ENCODE measurements around the gene ITPRIPL1.
"Not testable (repeated sequence)": the region's sequence is repeated elsewhere in the genome, so short reads cannot be mapped to it uniquely, and the experiment has no call there.

Gene ITPRIPL1, protein sequence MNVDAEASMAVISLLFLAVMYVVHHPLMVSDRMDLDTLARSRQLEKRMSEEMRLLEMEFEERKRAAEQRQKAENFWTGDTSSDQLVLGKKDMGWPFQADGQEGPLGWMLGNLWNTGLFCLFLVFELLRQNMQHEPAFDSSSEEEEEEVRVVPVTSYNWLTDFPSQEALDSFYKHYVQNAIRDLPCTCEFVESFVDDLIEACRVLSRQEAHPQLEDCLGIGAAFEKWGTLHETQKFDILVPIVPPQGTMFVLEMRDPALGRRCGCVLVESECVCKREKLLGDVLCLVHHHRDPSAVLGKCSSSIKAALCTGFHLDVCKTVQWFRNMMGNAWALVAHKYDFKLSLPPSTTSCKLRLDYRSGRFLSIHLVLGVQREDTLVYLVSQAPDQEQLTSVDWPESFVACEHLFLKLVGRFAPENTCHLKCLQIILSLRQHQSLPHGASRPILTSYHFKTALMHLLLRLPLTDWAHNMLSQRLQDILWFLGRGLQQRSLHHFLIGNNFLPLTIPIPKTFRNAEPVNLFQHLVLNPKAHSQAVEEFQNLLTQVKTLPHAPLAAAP

DNA sequence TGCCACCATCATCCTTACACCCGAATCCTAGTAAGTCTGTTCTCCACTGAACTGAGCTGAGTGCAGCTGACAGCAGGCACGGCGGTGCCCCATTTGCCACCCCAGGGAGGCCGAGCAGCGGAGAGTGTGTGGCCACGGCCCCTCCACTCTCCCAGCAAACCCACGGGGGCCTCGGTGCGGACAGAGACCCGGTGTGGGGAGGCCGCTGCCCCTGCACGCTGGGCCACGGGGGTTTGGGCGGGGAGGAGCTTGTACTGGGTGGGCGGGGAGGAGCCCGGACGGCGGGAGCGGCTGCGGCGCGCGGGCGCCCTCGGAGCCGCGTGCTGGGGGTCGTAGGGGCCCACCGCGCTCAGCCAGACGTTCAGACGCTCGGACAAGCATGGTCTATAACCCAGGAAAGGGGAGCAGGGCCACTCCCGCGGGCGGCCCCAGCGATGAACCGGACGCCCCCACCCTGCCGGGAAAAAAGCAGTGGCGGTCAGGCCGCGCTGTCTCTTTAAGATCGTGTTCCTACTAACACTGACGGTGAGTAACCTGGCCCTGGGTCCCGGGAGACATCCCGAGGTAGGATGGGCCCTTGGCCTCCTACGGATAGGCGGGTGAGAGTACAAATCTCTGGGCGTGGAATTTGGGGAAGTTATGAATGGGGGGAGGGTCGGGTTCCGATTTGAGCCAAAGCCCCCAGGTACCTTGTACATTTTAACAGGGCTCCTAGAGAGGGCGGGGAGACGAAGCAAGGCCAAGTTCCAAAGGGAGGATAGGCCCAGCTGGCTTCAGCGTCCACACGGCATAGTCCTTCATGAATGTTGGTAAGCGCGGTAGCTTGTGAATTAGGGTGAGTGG, at the start of gene ITPRIPL1:
Gene ITPRIPL1 (plus strand): TSS at position 277 of the 843 bp plus-strand sequence. CDS start 523 bp downstream, at position 800.
- no peak for DNase-seq

DNA sequence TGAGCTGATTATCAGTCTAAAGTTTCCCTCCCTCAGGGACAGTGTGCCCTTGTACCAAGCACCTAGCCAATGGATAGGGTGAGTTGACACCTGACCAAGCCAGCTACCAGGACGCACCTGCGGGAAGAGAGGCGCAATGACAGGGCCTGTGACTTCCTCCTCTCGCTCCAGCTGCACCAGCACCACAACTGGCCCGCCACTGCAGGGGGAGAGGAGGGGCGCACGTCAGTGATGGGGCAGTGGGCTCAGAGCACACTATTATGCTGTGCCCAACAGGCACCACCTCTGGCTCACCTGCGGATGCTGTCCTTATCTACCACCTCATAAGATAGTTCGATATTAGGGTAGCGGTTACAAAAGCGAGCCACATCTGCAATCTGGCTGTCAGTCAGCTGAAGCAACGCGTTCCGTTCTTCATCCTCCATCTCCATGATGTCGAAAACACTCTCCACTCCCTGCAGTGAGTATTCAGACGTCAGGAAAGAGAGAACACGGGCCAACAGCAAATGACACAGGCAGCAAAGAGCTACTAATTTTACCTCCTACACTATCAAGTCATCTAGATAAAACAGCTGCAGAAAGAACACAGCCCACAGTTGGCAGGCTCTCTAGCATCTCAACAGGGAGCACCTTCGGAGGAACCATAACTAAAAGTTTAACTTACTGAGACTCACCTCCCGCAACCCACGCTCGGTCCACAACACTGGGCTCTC, 48.2 kb upstream of the ITPRIPL1 start:
- DNase-seq, result no peak

DNA sequence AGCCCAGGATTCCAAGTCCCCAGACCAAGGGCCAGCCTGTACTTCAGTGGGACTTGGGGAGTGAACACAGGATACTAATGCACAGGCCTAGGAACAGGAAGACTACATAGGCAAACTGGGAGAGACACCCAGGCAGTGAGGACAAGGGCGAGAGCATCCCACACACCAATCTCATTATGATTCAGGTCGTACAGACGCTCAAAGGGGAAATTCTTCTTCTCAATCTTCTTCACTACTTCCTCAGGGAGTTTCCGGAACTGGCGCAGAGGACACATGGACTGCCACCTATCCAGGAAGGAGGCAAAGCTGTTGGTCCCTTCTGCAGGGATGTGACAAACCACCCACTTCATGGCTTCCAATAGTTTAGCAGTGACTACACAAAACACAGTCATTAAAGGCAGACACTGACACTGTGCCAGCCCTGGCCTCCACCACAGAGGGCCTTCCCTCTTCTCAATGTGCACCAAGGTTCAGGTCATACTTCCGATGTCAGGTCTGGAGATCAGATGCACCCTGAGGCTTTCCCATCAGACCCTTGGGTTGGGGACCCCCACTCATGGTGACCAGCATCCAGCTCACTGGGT, 37.8 kb upstream of the ITPRIPL1 start:
- no peak for DNase-seq

DNA sequence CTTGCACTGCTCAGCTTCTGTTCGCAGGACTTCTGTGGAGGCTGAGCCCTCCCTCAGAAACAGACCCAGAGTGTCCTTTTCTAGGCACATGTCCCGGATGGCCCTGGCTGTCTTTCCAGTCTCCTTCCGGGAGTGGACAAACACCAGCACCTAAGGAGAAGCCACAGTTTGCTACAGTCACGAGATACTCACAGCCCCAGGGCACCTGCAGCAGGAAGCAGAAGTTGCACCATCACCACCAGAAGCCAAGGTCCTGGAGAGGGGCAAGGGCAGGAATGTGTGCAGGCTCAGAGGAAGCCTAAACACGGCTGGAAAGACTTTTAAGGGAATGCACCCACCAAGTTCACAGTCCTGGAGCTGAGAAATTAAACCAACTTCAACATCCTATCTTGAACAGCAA, 33.4 kb upstream of the ITPRIPL1 start:
- no peak for DNase-seq

DNA sequence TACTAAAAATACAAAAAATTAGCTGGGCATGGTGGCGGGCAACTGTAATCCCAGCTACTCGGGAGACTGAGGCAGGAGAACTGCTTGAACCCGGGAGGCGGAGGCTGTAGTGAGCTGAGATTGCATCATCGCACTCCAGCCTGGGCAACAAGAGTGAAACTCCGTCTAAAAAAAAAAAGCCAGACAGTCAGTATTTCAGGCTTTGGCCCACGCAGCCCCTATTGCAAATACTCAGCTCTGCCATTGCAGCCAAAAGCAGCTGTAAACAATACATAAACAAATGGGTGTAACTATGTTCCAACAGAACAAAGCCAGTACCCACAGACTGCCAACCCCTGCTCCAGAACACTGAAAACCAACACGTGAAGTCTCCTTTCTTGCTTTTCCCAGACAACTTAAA, 30.8 kb upstream of the ITPRIPL1 start:
- DNase-seq, result not testable (repeated sequence)

DNA sequence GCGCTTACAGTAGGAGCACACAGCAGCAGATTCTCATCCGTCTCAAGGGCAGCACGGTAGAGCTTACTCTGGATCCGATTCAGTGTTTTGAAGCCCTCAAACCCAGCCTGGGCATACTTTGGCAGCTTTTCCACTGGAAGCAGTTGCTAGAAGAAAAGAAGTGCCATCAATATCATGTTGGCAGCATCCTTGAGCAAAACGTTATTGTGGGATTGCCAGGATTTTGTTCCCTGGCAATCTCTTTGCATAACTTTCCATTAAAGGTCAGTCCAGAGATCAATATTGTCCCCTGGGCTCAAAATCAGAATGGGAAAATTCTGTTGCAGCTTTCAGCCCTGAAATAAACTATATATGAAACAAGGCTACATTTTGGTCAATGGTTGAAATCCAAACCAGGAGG, 28.2 kb upstream of the ITPRIPL1 start:
- no peak for DNase-seq

DNA sequence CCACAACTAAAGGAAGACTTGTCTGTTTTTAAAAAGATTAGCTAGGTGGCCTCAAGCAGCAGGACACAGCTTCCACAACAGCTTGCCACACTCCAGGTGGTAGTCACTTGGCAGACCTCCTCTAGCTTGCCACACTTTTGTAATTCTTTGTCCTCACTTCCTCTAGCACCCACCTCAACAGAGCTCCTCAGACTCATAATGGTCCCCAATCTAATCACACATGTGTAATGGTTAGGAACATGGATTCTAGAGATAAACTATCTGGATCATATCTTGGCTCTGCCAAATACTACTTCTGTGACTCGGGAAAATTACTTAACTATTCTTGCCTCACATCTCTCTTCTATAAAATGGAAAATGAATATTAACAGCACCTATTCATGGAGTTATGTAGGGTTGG, 23.3 kb upstream of the ITPRIPL1 start:
- no peak for DNase-seq

DNA sequence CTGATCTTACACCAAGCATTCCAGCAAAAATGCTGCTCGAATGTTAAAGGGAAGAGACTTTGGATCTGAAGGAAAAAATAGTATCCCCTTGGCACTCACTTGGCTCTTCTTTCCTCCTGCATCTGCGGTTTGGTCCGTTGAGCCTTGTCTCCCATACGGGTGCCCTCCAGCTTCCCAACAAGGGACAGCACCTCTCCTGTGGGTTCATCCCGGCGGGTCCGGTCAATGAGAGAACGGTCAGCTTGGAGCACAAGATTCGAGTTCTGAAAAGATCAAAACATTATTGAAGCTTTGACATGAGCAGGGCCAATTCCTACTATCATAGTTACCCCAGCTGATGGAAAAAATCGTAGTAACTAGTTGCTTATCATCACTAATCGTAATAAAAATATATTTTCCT, 20.5 kb upstream of the ITPRIPL1 start:
- DNase-seq, result no peak

DNA sequence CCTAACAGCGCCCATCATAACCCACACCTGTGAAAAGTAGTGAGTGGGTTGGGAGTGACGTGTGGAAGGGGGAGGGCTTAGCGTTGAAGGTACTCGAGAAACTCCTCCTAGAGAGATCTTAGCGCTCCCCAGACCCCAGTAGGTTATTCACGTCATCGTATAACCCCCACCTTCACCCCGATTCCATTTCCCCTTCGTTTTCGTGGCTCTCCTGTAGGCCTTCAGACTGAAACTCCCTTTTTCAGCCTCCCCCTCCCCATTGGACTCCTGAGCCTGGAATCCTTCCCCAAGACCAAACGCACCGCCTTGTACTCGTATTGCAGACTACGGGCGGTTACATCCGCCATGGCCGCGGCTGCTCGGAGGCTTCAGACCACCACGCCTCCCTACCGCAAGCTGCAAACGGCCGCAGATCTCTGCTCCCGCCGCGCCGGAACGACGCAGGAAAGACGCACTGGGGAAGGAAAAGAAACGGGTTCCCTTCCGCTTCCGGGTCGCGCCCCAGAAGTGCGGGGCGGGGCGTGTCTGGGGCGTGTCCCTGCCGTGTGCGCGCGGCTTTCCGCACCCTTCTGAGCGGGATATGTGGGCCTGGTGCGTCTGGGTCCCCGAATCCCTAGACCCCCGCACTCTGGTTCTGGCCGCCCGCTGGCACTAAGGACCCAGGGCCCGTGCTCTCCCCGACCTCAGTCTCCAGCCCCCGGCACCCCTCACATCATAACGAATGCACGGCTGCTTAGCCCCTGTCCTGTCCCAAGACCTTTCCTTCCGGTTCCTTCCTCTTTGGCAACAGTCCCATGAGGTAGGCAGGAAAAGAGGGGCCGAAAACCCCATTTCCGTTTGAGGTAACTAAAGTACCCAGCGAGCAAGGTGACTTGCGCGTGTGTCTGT, 19.8 kb upstream of the ITPRIPL1 start, which contains the start of gene SNRNP200:
Gene SNRNP200 (minus strand): TSS at position 456 of the 888 bp plus-strand sequence. CDS start 109 bp downstream, at position 347.
- peak; percentile 81 to 84 for DNase-seq

DNA sequence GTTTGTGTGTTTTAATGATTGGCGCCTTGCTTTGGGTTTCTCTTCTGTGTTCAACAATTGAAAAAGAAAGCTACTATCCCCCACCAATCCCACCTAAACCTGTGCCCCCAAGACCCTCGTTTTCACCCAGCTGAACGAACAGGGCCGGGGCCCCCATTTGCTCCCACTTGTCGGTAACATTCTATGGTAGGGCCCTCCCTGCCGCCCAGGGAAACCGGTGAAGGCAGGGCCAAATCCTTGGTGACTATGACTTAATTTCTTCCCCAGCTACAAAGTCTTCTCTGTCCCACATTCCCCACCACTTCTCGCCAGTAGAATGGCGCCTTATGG, 19.2 kb upstream of the ITPRIPL1 start:
- DNase-seq, result no peak

DNA sequence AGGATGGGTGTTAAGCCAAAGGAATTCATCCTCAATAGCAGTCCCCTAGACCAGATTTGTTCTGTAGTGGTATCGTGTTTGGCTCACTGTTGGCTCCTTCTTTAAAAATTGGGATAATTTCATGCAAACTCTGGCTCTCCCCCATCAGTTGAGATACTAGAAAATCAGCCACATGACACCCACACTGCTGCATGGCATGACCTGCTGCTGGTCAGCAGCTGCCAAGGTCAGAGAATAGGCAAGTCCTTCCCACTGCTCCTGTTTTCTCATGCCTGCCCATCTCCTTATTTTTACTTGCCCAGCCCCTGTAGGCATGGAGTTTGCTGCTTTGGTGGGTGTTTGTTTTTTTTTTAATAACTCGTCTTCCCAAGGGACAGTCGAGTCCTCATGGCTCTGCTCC, 18.7 kb upstream of the ITPRIPL1 start:
- no peak for DNase-seq

DNA sequence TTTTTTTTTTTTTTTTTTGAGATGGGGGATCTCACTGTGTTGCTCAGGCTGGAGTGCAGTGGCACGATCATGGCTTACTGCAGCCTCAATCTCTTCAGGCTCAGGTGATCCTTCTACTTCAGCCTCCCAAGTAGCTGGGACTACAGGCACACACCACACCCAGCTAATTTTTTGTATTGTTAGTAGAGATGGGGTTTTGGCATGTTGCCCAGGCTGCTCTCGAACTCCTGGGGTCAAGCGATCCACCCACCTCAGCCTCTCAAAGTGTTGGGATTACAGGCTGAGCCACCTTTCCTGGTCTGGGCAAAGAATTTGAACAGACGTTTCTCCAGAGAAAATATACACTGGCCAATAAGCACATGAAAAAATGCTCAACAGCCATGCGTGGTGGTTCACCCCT, 16.9 kb upstream of the ITPRIPL1 start:
- no peak for DNase-seq

DNA sequence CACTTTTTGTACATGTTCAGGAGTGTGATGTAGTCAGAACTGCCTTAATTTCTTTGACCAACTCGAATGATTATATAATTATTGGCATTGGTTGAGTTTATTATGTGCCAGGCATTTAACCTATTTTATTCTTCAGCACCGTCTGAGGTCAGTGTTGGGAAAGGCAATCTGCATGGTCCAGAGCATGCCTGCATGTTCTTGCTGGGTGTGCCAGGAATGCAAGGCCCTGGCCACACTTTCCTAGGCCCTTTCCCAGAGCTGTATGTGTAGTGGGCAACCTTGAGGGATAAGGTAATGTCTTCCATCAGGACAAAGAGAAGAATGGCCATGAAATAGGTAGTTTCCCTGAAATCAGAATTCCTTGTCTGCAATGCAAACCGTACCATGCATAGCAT, 10.1 kb upstream of the ITPRIPL1 start:
- no peak for DNase-seq

DNA sequence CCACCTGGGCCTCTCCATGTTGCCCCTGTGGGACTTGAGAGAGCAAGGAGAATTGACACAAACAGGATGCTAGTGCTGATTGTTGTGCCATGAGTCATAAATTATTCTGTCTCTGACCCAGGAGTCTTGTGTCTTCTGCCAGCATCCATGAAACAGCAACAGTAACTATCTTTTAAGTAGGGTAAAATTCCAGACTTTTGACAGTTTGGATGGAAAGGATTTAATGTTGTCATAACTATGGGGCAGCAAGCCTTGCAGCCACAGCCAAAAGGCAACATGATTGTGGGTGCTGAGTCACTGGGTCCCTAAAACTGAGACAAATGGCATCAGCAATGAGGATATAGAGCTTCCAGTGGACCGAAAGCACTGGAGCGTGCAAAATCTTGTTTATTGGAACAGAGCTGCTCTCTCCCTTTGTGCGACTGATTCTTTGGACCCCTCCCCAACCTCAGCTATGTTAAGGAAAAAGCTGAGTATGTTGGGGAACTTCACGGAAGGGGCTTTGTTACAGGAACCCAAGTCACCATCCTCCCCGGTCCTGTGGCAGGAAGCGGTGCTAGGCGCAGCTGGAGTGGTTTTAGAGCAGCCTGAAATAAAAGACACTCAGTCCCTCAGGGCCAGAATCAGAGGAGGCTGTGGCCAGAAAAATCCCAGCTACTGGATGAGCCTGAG, 9.6 kb upstream of the ITPRIPL1 start:
- no peak for DNase-seq

DNA sequence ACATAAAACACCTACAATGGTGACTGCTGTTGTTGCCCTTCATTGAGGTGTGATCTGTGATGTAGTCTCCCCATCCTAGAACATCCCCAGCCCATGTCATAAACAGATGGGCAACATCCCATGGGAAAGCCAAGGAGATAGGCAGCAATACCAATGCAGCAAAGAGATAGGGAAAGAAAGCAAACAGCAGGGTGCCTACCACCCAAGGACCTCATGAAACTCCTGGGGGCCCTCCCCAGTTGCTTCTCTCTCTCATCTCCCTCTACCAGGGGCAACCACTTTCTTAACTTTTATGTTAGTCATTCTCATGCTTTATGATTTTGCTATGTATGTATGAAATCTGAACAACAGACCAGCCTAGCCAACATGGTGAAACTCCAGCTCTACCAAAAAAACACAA, 8.1 kb upstream of the ITPRIPL1 start:
- no peak for DNase-seq

DNA sequence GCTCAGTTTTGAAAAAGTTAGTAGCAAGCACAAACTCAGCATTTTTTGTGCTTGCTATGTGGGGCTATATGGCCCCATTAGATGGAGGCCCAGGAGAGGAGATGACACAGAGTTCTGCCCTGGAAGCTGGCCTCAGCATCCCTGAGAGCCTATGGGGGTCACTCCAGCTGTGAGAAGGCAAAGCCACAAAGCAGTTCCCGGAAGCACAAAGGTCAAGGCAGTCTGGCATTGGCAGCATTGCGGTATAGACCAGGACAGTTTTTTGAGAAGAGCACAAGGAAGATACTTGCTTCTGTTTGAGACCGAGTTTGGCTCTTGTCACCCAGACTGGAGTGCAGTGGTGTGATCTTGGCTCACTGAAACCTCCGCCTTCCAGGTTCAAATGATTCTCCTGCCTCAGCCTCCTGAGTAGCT, 7.5 kb upstream of the ITPRIPL1 start:
- no peak for DNase-seq

DNA sequence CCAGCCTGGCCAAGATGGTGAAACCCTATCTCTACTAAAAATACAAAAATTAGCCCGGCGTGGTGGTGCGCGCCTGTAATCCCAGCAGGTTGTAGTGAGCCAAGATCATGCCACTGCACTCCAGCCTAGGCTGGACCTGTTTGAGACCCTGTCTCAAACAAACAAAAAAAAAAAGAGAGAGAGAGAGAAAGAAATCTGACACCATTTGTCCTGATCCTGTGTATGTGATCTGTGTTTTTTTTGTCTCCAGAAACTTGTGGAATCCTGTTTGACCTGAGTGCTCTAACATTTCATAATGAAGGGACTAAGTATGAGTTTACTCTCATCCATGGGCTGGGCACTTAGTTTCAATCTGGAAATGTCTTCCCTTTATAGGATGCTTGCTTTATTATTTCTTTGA, 6.4 kb upstream of the ITPRIPL1 start:
- no peak for DNase-seq

DNA sequence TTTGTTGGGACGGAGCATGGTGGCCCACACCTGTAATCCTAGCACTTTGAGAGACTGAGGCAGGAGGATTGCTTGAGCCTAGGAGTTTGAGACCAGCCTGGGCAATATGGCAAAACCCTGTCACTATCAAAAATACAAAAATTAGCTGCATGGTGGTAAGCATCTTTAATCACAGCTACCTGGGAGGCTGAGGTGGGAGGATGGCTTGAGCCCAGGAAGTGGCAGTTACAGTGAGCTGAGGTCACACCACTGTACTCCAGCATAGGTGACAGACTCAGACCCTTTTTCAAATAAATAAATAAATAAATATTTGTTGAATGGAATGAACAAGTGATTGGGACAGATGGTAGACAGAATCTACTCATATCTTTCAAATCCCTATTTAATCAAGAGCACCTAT, 5.7 kb upstream of the ITPRIPL1 start:
- no peak for DNase-seq

DNA sequence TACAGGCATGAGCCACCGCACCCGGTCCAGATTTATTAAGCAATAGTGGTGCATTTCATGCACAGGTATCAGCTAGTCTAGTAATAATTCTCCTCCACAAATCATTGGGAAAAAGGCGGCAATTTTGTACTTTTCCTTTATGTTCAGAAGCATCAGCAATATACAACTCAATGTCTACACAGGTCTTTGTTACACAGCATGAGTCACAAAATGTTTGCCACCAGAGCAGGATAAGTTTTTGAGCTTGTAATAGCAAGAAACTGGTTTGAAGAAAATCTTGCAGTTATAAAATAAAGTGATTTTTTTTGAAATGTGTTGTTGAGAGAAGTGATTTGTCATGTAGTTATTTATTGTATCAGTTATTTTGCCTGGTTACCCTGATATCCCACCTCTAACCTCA, 4.8 kb upstream of the ITPRIPL1 start:
- DNase-seq, result no peak

DNA sequence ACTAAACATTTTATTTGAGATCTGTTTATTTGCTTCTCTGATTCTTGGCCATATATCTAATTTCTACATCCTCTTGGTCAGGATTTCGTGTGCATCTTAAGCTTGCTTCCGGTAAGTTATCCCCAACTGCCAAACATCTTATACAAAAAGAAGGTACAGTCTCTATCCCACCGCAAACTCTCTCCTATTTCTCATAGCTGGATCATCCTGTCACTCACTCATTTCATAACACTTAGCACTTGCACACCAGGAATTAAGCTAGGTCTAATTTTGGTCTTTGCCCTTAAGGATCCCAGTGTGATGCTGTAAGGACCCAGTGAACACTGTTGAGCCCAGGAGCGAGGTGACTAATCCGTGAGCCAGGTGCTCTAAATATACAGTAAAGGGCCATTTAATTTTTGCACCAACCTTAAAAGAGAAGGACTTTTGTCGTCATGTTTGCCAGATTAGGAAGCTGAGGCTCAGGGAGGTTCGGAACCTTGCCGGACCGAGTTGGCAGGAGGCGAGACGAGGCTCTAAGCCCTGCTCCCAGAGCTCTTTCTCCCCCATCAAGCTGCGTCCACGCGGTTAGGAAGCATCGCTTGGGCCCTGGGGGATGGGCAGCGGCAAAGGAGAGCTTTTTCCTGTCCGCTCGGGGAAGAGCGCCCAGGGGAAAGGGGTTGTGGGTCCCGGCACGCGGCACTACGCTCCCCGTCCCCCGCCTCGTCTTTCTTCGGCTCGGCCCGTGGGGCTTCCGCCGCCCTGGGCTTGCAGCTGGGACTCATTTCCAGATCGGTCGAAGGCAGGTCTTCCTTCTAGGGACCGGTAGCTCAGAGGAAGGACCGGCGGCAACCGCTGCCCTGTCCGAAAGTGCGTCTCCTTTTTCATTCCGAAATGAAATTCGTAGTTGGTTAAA, 4.1 kb upstream of the ITPRIPL1 start:
- DNase-seq, result no peak

Data from hippocampal formation (tissue), 2 donors.